HG02798 (cell line): Measurements from ENCODE around the gene KLF2.

Experiments
- ATAC-seq: cut with Tn5 transposase; IDR thresholded peaks from one replicate; pipeline ENCODE4 v1.9.1; 2021; ENCODE audit warnings: mild to moderate bottlenecking; ENCODE audit not compliant: unreplicated experiment, poor library complexity

KLF2 gene

DNA sequence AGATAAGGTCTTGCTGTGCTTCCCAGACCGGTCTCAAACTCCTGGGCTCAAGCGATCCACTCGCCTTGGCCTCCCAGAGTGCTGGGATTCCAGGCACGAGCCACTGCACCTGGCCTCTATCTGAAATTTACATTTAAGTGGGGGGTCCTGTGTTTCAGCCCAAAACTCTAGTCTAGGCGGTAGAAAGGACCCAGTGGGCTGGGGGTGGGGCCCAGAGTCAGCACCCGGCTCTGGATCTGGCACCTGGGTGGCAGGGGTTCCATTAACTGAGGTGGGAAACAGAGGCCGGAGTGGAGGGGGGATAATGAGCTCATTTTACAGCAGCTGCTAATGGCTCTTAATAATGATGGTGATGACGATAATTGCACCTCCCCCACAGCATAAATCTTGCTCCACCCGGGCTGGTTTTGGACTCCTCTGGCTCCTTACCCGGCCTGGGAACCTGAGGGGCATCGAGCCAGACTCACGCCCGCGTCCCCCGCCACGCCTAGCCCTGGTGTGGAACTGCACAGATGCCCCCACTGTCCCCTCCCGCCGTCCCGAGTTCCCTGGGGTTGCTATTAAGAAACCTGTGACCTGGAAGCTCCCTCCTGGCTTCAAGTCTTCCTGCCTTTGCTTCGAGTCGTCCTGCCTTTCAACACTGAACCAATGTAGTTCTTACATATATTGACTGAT, 17.8 kb upstream of the KLF2 start:
- no peak for ATAC-seq

DNA sequence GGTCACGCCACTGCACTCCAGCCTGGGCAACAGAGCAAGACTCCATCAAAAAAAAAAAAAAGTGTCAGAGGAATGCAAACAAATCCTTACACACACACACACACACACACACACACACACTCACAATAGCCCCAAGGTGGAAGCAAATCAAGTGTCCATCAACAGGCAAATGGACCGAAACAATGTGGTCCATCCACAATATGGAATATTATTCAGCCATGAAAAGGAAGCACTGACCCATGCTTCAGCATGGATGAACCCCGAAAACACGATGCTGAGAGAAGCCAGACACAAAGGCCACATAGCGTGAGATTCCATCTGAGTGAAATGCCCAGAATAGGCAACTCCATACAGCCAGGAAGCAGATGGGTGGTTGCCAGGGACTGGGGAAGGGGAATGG, 16.5 kb upstream of the KLF2 start:
- ATAC-seq: no peak

DNA sequence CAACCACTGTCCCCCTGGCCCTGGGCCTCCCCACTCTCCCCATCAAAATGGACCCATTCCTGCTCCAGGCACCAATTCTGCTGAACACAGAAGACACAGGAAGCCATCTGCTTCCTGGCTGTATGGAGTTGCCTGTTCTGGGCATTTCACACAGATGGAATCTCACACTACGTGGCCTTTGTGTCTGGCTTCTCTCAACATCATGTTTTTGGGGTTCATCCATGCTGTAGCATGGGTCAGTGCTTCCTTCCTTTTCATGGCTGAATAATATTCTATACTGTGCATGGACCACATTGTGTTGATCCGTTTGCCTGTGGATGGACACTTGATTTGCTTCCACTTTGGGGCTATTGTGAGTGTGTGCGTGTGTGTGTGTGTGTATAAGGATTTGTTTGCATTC, 15.0 kb upstream of the KLF2 start:
- no peak for ATAC-seq

DNA sequence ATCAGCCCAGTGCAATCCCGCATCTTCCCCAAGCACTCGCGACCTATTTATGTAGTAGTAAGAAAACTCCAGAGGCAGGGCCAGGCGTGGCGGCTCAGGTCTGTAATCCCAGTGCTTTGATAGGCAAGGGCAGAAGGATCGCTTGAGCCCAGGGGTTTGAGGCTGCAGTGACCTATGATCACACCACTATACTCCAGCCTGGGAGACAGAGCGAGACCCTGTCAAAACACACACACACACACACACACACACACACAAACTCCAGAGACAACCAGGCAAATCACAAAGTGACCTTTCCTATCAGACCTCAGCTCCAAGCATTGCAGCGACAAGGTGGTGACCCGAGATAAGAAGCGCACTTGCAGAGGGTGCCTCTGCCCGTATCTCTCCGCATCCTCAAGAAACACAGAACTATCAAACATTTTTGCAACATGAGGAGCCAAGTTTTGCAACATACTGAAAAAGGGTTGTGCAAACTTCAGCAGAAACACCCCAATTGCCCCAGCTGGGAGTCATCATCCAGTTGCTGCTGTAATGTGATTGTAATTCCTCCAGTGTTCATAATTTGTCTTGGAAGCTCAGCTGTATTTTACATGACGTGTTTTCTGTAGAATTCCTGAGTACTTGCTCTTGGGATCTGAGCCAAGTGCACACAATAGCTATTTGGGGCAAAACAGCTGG, 8.7 kb upstream of the KLF2 start:
- no peak for ATAC-seq

DNA sequence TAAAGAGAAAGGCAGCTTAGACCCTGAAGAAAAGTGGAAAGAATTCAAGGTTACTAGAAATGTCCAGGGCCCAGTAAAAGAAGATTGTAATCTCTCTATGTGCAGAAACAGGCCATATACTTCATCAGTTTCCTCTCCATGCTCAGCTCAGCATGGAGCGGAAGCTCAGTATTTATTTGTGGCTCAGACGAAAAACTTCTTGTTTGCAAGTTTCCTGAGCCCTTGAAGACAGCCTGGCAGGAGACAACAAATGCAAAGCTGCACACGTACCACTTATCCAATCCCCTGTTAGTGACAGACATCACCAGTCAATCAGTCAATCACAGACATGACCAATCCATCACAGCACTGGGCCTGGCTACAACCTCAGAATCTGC, 8.1 kb upstream of the KLF2 start:
- ATAC-seq: no peak

DNA sequence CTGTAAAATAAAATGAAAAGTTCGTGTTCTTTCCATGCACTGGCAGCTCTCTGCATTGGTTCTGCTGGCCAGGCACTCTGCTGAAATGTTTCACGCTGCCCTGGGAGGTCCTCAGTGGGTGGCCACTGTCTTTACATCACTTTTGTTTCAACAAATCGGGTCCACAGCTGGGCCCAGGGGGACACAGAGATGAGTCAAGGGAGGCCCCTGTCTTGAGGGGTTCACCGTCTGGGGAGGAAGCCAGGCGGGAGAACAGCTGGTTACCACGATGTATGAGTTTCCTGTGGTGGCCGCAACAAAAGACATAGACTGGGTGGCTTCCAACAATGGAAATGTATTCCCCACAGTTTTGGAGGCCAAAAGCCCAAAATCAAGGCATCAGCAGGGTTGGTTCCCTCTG, 5.1 kb upstream of the KLF2 start:
- ATAC-seq: no peak

DNA sequence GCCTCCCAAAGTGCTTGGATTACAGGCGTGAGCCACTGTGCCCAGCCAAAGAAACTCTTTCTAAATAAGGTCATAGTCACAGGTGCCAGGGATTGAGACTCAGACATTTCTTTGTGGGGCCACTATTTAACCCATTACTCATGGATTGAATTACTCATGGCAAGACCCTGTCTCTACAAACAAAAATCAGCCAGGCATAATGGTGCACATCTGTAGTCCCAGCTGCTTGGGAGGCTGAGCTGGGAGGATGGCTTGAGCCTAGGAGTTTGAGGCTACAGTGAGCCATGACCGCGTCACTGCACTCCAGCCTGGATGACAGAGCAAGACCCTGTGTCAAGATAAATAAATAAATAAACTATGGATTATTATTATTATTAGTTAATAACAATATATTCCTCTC, 3.6 kb upstream of the KLF2 start:
- no peak for ATAC-seq

DNA sequence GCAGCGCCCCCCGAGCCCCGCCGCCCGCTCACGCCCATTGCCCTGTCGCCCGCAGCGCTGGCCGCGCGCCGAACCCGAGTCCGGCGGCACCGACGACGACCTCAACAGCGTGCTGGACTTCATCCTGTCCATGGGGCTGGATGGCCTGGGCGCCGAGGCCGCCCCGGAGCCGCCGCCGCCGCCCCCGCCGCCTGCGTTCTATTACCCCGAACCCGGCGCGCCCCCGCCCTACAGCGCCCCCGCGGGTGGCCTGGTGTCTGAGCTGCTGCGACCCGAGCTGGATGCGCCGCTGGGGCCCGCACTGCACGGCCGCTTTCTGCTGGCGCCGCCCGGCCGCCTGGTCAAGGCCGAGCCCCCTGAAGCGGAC, 518 bp downstream of the KLF2 start:
- peak; percentile 17 for ATAC-seq

DNA sequence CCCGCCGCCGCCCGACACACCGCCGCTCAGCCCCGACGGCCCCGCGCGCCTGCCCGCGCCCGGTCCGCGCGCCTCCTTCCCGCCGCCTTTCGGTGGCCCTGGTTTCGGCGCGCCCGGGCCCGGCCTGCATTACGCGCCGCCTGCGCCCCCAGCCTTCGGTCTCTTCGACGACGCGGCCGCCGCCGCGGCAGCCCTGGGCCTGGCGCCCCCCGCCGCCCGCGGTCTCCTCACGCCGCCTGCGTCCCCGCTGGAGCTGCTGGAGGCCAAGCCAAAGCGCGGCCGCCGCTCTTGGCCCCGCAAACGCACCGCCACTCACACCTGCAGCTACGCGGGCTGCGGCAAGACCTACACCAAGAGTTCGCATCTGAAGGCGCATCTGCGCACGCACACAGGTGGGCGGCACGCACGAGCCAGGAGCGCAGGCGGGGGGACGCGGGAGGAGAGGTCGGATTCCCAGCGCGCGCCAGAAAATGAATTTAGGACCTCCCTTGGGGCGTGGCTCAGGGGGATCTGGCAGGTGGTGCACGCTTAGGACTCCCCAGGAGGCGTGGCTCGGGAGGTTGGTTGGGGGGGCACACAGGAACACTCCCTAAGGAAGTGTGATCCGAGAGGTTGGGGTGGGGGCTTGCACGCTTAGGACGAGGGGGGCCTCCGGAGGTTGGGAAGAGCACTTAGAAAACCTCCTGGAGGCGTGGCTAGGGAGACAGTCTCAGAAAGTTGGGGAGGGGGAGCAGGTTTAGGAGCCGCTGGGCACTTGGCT, 1.2 kb downstream of the KLF2 start:
- no peak for ATAC-seq

DNA sequence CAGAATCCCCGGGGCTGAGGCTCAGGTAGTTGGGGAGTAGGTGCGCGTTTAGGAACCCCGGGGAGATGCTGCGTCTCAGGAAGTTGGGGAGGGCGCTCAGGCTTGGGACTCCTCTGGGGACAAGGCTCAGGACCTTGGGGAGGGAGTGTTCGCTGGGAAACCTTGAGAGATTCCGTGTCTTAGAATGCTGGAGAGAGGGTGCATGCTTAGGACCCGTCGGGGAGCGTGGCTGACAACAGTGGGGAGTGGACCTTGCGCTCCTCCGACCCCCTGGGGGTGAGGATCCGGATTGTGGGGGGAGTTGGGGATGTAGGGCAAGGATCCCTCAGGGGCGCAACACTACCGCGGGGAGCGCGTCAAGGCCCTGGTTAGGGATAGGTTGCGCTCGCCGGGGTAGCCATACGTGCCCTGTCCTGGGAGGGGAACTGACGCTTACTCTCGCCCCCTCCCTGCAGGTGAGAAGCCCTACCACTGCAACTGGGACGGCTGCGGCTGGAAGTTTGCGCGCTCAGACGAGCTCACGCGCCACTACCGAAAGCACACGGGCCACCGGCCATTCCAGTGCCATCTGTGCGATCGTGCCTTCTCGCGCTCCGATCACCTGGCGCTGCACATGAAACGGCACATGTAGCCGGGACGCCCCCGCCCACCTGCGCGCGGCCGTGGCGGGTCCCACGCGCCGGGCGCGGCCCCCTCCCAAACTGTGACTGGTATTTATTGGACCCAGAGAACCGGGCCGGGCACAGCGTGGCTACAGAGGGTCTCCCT, 2.0 kb downstream of the KLF2 start:
- no peak for ATAC-seq

DNA sequence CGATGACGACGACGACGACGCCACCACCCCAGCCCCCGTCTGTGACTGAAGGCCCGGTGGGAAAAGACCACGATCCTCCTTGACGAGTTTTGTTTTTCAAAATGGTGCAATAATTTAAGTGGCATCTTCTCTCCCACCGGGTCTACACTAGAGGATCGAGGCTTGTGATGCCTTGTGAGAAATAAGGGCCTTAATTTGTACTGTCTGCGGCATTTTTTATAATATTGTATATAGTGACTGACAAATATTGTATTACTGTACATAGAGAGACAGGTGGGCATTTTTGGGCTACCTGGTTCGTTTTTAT, 2.5 kb downstream of the KLF2 start:
- no peak for ATAC-seq

DNA sequence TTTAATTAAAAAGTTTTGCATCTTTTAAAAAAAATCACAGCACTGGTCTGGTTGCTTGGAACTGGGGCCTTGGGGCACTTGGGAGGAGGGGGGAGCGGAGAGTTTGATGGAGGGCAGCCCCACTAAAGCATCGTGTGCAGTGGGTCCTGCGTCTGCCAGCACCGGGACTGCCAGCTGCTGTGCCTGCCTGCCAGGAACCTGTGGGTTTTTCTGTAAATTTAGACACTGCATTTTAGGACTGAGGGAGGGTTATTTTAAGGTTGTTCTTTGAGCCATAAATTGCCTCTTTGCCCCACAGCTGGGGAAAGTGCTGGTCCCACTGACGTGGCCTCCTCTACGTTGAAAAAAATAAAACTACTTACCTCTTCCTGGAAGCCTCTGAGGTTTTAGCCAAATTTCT, 2.9 kb downstream of the KLF2 start:
- no peak for ATAC-seq

DNA sequence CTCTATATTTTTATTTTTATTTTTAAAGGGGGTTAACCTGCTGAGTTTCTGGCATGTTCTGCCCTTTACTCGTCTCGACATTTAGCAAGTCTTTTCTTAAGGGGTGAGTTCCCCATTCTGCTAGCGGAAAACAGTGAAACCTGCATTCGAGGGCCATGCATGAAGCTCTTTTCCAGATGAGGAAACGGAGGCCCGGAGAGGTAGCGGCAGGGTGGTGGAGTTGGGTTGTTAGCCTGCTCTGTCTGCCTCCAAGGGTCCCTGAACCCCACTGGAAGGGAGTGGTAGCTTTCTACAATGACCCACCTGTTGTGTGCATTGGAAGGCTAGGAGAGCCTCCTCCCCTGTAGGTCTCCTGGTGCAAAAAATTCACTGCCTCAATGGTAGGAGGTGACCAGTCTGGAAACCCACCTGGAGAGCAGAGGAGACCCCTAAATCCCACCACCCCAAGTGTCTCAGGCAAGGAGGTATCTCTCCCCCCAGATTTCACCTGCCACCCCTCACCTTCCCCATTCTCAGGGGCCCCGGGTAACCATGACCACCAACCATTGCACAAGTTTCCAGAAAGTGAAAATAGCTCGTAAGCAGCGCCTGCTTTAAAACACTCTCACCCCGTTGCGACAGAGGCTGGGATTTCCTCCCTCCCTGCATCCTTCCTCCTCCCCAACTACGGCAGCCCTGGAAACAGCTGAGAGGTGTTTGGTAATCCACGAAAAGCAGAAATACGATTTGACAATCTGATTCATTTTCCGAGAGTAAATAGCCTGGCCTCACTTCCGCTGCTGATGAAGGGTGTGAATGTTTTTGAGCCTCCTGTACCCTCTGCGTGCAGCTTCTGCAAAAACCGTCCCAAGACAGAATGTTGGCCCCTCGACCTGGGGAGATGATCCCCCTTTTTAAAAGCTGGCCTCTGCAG, 3.5 kb downstream of the KLF2 start:
- ATAC-seq: no peak

DNA sequence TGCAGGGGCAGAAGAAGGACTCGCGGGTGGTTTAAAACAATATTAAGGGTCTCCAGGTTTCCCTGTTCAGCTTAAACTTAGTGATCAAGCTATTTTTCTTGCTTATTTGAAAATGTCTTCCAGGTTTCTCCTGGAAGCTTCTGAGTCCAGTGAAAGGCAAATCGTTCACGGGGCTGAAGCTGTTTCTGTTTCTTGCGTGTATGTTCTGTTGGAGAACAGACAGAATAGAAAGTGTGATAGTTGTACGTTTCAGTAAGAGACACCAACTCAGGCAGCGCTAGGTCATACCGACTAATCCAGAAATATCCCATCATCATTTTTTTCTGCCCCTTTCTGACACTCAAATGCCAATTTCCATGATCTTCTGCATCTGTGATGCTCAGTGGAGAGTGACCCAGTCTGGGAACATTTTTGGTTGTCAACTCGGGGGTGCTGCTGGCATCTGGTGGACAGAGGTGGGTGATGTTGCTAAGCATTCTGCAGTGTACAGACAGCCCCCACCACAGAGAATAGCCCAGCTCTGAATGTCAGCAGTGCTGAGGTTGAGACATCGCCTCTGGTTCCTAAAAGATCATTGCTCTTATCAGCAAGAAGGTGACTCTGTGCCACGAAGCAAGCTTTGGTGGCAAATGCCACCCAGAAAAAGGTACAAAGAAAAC, 4.3 kb downstream of the KLF2 start:
- no peak for ATAC-seq

DNA sequence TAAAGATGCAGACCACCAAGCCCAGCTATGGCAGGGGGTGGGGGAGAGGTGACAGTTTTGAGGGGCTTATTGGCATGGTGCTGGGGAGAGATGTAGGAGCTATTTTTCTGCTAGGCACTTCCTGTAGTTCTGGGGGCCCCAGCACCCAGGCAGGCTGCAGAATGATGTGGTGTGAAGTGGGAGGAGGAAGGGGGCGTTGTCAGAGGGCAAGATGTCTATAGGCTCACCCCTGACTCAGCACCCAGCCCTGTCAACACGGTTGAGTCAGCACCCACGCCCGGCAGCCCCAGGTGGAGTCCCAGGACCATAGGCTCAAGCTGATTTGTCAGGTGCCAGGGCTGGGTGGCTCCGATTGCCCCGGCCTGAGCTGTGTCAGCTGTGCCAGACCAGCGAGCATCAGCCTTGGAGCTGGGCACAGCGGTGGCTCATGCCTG, 5.8 kb downstream of the KLF2 start:
- ATAC-seq: peak; percentile 43

DNA sequence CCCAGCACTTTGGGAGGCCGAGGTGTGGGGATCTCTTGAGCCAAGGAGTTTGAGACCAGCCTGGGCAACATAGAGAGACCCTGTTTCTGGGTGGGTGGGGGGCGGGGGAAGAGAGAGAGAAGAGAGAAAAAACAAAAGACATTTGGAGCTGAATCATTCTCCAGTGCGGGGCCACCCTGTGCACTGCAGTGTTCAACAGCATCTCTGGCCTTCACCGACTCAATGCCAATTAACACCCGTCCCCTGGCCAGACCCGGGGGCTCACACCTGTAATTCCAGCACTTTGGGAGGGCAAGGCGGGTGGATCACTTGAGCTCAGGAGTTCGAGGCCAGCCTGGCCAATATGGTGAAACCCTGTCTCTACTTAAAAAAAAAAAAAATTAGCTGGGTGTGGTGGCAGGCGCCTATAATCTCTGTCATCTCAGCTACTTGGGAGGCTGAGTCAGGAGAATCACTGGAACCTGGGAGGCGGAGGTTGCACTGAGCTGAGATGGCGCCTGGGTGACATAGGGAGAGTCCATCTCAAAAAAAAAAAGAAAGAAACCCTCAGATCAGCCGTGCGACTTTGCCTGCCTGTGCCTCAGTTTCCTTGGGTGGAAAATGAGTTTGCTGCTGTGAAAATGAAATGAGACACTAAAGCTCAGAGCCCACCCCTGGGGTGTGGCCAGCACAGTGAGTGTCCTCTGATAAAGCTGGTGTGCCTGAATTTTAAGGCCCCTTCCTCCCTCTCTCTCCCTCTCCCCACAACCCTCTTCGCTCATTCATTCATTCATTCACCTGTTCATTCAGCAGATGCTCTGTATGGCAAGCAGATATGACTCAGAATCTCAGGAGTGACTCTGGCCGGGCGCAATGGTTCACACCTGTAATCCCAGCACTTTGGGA, 6.4 kb downstream of the KLF2 start:
- ATAC-seq: no peak

DNA sequence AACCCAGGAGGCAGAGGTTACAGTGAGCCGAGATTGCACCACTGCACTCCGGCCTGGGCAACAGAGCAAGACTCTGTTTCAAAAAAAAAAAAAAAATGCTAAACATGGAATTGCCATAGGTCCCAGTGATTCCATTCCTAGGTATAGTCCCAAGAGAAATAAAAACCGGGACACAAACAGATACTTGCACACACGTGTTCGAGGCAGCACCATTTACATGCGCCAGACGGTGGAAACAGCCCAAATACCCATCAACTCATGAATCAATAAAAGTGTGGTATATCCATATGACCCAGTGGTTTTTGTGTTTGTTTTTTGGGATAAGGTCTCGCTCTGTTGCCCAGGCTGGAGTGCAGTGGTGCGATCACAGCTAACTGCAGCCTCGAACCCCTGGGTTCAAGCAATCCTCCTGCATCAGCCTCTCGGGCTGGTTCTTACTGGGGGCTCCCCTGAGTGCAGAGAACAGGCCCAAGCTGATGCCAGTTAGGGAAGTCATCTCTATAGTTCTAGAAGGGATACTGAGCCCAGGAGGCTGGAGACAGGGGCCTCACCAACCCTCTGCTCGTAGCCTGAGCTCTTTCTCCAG, 8.5 kb downstream of the KLF2 start:
- ATAC-seq: no peak

DNA sequence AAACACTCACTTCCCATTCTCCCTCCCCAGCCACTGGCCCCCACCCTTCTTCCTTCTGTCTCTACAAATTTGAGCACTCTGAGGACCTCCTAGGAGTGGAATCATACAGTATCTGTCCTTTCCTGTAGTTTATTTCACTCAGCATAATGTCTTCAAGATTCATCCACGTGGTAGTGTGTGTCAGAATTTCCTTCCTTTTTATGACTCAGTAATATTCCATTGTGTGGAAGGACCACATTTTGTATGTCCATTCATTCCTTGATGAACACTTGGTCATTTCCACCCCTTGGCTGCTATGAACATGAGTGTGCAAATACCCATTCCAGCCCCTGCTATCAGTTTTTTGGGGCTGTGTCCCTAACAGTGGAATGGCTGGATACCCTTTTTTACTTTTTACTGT, 9.8 kb downstream of the KLF2 start:
- ATAC-seq: no peak
